ENCODE measurements around the gene GPATCH11.

GPATCH11 gene

GRCh38 chr2:37110306-37111212 lies 26.2 kb downstream of the GPATCH11 start:
- no peak for DNase-seq

DNA sequence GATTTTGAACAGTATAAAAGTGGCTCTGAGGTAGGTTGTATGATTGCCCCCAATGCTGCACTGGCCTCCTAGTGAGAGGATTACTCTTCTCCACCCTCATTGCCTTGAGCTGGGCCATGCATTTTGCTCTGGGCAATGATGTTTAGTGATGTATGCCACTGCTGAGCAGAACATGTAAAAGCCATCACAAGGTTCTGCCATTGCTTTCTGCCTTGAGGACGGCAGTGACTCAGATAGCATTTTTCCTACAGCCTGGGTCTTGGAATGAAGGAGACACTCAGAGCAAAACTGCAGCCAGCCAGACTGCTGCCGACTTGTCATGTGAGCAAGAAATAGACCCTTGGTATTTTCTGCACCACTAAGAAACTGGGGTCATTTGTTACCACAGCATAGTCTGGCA lies 27.6 kb downstream of the GPATCH11 start:
- DNase-seq, result no peak

GRCh38 chr2:37117566-37117965 lies 33.2 kb downstream of the GPATCH11 start:
- DNase-seq, result no peak

GRCh38 chr2:37119157-37119556 lies 34.8 kb downstream of the GPATCH11 start:
- DNase-seq, result no peak

DNA sequence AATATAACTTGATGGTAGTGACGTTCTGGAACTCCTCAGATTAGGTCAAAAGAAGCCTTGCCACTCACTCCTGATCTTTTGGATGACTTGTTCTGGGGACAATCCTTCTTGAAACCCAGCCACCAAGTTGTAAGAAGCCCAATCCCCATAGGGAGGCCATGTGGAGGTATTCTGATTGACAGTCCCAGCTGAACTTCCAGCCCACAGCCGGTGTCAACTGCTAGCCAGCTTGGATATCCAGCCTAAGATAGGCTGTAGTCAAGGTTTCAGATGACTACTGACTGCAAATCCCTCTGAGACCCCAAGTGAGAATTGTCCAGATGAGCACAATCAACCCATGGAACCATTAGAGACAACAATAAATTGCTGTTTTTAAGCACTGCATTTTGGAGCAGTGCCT lies 41.1 kb downstream of the GPATCH11 start:
- no peak for DNase-seq

- DNase-seq, result no peak
Observed at GRCh38 chr2:37132914-37133313, 48.6 kb downstream of the GPATCH11 start.

DNA sequence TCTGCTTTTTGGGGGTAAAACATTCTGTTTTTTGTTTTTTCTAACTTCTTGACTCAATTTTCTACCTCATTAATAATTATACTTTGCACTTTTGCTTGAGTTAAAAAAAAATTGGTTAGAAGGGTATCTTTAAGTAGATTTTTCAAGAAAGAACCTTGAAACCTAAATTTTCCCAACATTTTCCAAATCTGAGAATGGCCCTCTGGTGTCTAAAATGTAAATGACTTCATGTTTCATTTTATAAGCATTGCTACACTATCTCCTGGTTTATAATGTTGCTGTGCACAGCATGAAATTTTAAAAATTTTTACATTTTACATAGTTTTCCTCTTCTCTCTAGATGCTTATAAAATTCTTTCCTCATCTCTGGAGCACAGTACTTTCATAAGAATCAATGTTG lies 58.2 kb downstream of the GPATCH11 start:
- DNase-seq, result no peak

GRCh38 chr2:37143974-37144373 lies 59.7 kb downstream of the GPATCH11 start:
- DNase-seq, result no peak

DNA sequence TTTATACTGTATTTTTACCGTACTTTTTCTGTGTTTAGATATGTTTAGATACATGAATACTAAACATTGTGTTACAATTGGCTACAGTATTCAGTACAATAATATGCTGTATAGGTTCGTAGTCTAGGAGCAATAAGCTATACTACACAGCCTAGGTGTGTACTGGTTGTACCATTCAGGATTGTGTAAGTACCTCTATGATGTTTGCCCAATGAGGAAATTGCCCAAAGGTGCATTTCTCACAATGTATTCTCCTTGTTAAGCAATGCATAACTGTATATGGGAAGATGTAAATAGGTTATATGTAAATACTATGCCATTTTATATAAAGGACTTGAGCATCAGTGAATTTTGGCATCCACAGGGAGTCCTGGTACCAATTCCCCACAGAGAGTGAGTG lies 61.7 kb downstream of the GPATCH11 start:
- DNase-seq, result no peak

DNA sequence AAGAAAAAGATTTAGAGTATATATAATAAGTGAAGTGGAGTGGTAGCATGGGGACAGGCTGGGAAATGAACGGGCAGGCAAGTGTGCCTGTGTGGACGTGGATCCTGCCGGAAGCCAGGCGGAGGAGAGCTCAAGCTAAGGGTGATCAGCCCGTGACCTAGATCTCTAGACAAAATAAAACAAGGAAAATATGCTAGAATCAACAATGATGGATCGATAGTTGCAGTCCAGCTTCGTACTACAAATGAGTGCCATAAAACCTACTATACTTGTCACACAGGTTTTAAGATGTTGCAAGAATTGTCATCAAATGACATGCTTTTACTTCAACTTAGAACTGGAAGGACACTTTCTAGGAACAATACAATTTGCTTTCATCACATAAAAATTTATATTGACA lies 64.0 kb downstream of the GPATCH11 start:
- DNase-seq, result no peak

Data from hippocampal formation (tissue), 2 donors.